ENCODE results near the gene PARD3.

DNA sequence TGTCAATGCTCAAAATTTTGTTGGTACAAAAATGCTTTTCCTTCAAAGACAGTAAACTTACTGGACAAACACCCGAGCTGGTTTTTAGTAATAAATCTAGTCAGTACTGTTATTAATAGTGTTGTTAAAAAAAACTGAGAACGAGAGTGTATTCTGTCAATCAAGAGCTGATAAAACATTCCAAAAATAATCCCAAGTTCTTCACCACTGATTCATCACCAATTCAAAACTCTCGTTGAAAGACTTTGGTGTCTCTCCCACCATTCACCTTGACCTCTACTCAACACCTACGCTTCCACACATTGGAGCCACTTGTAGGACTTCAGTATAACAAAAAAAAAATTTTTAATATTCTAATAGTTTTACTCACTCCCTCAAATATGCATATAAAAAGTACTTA is 279.2 kb downstream of the PARD3 start:
- TF ChIP-seq, protein P1, sequence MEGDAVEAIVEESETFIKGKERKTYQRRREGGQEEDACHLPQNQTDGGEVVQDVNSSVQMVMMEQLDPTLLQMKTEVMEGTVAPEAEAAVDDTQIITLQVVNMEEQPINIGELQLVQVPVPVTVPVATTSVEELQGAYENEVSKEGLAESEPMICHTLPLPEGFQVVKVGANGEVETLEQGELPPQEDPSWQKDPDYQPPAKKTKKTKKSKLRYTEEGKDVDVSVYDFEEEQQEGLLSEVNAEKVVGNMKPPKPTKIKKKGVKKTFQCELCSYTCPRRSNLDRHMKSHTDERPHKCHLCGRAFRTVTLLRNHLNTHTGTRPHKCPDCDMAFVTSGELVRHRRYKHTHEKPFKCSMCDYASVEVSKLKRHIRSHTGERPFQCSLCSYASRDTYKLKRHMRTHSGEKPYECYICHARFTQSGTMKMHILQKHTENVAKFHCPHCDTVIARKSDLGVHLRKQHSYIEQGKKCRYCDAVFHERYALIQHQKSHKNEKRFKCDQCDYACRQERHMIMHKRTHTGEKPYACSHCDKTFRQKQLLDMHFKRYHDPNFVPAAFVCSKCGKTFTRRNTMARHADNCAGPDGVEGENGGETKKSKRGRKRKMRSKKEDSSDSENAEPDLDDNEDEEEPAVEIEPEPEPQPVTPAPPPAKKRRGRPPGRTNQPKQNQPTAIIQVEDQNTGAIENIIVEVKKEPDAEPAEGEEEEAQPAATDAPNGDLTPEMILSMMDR (IDR thresholded peaks at IDR 0.05), result no peak
- no peak for TF ChIP-seq POLR2A (IDR thresholded peaks at IDR 0.05)
